ENCODE data around the gene CACNA1C. TPM values are rescaled to one million over a fixed set of nuclear protein-coding genes. Genes with fewer than 3 reads are reported as not detected.

Gene CACNA1C
- total RNA-seq, 1 donor = 16.6 TPM

GRCh38 chr12:2555487-2556082, 502.8 kb downstream of the CACNA1C start:
- no peak for DNase-seq (ENCODE audit: low read depth)
- no peak overlapping the region for H3K4me3 ChIP-seq (ENCODE audit: low read depth, low read length)
- TF ChIP-seq CTCF (IDR thresholded peaks at IDR 0.05; ENCODE audit: insufficient read depth, low read length) = no peak

- no peak for DNase-seq (ENCODE audit: low read depth)
- no peak for TF ChIP-seq CTCF (IDR thresholded peaks at IDR 0.05; ENCODE audit: insufficient read depth, low read length)
- no peak overlapping the region for H3K4me3 ChIP-seq (ENCODE audit: low read depth, low read length)
Observed at GRCh38 chr12:2557597-2557996, 504.8 kb downstream of the CACNA1C start.

GRCh38 chr12:2559931-2560330, 507.1 kb downstream of the CACNA1C start:
- H3K4me3 ChIP-seq (ENCODE audit: low read depth, low read length) = no peak overlapping the region
- no peak for TF ChIP-seq CTCF (IDR thresholded peaks at IDR 0.05; ENCODE audit: insufficient read depth, low read length)
- no peak for DNase-seq (ENCODE audit: low read depth)

- DNase-seq (ENCODE audit: low read depth) = no peak
- no peak for TF ChIP-seq CTCF (IDR thresholded peaks at IDR 0.05; ENCODE audit: insufficient read depth, low read length)
- H3K4me3 ChIP-seq (ENCODE audit: low read depth, low read length) = no peak overlapping the region
Observed at GRCh38 chr12:2560356-2560755, 507.6 kb downstream of the CACNA1C start.

GRCh38 chr12:2561367-2561766, 508.6 kb downstream of the CACNA1C start:
- DNase-seq (ENCODE audit: low read depth) = peak; percentile 65
- no peak for TF ChIP-seq CTCF (IDR thresholded peaks at IDR 0.05; ENCODE audit: insufficient read depth, low read length)

GRCh38 chr12:2562400-2562799, 509.6 kb downstream of the CACNA1C start:
- H3K4me3 ChIP-seq (ENCODE audit: low read depth, low read length) = no peak overlapping the region
- DNase-seq (ENCODE audit: low read depth) = peak; percentile 8
- TF ChIP-seq CTCF (IDR thresholded peaks at IDR 0.05; ENCODE audit: insufficient read depth, low read length) = no peak

More at GRCh38 chr12:2561367-2561766, 508.6 kb downstream of the CACNA1C start:
- H3K4me3 ChIP-seq (ENCODE audit: low read depth, low read length) = no peak overlapping the region

GRCh38 chr12:2563709-2564108, 510.9 kb downstream of the CACNA1C start:
- DNase-seq (ENCODE audit: low read depth) = no peak
- no peak for TF ChIP-seq CTCF (IDR thresholded peaks at IDR 0.05; ENCODE audit: insufficient read depth, low read length)

More at GRCh38 chr12:2563709-2564108, 510.9 kb downstream of the CACNA1C start:
- H3K4me3 ChIP-seq (ENCODE audit: low read depth, low read length) = no peak overlapping the region

Data from fibroblast of the aortic adventitia (primary cell).